Measurements from ENCODE around the gene IFI16.
A peak's percentile ranks its signal among the peaks of the same experiment; 100 is the strongest.

IFI16 gene

DNA sequence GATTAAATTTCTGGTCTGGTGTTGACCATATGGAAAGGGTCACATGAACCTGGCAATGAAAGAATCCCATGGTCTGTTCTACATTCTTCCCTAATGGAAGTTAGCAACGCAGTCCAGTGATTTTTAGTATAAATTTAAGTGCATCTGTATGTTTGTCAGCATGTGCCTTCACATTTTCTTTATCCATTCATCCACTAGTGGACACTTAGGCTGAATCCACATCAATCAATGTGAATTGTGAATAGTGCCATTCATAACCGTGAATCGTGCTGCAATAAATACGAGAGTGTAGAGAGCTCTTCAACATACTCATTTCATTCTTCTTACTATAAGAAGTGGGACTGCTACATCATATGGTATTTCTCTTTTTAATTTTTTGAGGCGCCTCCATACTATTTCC is 12.7 kb upstream of the IFI16 start:
- ChIA-PET POLR2A (no interaction called here), CTCF (interaction anchor here (0.9 to 3.0 kb wide), 5 partner anchors 11 to 794 kb away, joined by 3 to 17 read pairs (median 8); partner anchors contain the start of genes AIM2 and IFI16)
- TF ChIP-seq, protein P1, sequence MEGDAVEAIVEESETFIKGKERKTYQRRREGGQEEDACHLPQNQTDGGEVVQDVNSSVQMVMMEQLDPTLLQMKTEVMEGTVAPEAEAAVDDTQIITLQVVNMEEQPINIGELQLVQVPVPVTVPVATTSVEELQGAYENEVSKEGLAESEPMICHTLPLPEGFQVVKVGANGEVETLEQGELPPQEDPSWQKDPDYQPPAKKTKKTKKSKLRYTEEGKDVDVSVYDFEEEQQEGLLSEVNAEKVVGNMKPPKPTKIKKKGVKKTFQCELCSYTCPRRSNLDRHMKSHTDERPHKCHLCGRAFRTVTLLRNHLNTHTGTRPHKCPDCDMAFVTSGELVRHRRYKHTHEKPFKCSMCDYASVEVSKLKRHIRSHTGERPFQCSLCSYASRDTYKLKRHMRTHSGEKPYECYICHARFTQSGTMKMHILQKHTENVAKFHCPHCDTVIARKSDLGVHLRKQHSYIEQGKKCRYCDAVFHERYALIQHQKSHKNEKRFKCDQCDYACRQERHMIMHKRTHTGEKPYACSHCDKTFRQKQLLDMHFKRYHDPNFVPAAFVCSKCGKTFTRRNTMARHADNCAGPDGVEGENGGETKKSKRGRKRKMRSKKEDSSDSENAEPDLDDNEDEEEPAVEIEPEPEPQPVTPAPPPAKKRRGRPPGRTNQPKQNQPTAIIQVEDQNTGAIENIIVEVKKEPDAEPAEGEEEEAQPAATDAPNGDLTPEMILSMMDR (IDR thresholded peaks at IDR 0.05; ENCODE audit: control extremely low read depth, extremely low read depth, low read depth, missing control alignments): no peak
- DNase-seq (ENCODE audit: extremely low spot score): no peak

DNA sequence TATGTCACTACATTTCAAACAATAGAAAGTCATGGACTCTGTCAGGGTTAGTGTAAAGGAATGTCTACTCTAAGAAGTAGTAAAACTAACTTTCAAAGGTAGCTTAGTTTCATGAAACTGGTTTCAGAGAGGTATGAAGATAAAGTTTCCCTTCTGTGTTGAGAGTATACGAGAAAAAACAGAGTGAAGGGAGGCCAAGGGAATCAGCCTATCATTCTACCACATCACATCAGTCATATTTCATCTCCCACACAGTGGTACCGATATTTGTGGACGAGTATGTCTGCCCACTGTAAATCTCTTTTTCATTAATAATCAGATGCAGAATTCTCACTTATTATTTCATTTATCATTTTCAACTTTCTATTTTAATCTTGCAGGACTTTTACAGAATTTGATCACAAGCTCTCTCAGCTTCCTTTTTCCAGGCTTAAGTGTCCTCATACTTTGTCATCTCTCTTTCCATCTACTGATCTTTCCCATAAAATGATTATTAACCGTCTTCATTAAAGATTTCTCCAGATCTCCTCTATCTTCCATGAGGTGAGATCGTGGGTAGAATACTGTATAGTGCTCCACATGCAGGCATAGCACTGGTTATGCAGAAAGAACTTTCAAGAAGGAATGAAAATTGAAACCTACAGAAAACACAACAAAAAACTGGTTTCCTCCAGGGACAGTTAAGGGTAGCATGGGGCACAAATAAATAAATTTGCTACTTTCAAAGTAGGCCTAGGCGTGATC is 11.5 kb upstream of the IFI16 start:
- DNase-seq (ENCODE audit: extremely low spot score): no peak
- POLR2A ChIA-PET: interaction anchor here (0.5 kb wide), 1 partner anchor 1020 kb away, joined by 3 read pairs; no protein-coding TSS in a partner anchor
- CTCF ChIA-PET: interaction anchor here (0.7 to 3.0 kb wide), 27 partner anchors 9 to 1493 kb away, joined by 3 to 17 read pairs (median 3); partner anchors contain the start of genes AIM2 and IFI16
- TF ChIP-seq, protein P1 (IDR thresholded peaks at IDR 0.05; ENCODE audit: control extremely low read depth, extremely low read depth, low read depth, missing control alignments): no peak

DNA sequence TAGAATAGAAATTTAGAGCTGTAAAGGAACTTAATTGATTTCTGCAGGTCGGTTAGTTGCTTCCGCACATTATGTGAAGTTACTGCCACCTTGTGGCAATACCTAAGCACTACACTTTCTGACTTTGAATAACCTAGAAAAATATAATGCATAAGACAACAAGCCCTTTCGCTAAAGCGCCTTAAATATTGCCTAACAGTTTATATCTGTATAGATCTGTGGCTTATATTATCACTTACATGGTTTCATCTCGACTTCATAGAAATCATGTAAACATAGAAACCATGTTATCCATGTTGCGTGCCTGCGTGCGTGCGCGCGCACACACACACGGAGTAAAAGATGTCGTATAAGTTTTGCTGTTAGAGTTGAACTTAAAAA is 10.9 kb upstream of the IFI16 start:
- TF ChIP-seq, protein P1 (IDR thresholded peaks at IDR 0.05; ENCODE audit: control extremely low read depth, extremely low read depth, low read depth, missing control alignments): peak; percentile 85
- ChIA-PET POLR2A (interaction anchor here (0.5 kb wide), 1 partner anchor 1020 kb away, joined by 3 read pairs; no protein-coding TSS in a partner anchor), CTCF (interaction anchor here (0.9 to 3.0 kb wide), 24 partner anchors 11 to 1494 kb away, joined by 3 to 16 read pairs (median 4); partner anchors contain the start of genes AIM2 and IFI16)
- peak; percentile 56 for DNase-seq (ENCODE audit: extremely low spot score)

DNA sequence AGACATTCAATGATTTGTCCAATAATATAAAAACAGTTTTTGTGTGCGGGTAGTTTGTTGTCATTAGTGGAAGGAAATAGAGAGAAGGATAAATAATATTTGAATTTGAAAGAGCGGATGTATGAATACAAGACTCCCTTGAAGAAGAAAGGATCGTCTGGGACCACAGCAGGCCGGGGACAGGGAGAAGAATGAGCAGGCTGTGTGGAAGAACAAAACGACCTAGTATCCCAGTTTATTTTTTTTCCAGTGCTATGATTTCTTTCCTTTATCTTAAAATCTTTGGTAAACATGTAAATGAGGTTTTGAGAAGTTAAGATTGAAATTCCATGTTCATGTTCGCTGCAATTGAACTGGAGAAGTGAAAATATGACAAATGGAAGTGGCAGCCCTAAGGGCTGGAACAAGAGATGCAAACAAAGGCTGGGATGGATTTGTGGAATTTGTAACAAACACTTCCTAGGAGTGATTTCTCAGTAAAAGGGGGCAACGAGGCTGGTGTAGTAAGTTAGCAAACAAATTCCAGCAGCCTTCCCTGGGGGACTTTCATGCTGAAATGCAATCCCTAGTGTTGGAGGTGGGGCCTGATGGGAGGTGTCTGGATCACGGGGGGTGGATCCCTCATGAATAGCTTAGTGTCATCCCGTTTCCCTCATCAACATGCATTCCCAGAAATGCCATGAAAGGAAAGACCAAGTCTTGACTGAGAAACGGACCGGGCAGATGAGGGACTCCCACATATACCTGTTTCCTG is 10.2 kb upstream of the IFI16 start:
- TF ChIP-seq, protein P1 (IDR thresholded peaks at IDR 0.05; ENCODE audit: control extremely low read depth, extremely low read depth, low read depth, missing control alignments): no peak
- DNase-seq (ENCODE audit: extremely low spot score): no peak
- ChIA-PET CTCF (interaction anchor here (0.8 to 1.5 kb wide), 4 partner anchors 9 to 493 kb away, joined by 3 to 5 read pairs (median 4); partner anchors contain the start of gene IFI16), POLR2A (no interaction called here)

DNA sequence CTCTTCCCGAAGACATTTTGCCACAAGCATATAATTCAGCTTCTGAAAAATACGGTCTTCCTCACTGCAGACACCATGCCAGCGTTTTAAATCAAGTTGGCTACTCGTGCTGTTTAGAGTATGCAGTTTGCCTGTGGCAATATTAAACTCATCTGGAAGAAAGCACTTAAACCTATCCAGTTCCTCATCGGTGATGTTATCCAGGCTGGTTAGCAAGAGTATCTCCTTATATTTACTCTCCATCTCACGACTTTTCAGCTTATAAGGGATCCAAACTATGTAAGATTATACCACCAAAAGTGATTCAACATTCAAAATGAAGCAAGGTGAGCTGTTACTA is 9.7 kb upstream of the IFI16 start:
- DNase-seq (ENCODE audit: extremely low spot score): no peak
- POLR2A ChIA-PET: no interaction called here
- TF ChIP-seq, protein P1 (IDR thresholded peaks at IDR 0.05; ENCODE audit: control extremely low read depth, extremely low read depth, low read depth, missing control alignments): no peak
- CTCF ChIA-PET: interaction anchor here (0.8 to 1.5 kb wide), 4 partner anchors 9 to 493 kb away, joined by 3 to 5 read pairs (median 4); partner anchors contain the start of gene IFI16

DNA sequence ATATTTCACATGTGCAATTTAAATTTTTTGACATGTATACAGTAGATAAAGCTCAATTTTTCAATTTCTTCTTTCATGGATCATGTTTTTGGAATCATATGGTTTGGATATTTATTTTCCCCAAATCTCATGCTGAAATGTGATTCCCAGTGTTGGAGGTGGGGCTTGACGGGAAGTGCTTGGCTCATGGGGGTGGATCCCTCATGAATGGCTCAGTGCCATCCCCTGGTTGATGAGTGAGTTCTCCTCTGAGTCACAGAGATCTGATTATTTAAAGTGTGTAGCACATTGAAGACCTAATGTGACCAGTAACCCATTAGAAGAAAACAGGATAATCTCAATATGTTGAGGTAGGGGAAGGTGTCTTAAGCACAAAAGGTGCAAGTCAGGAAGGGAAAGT is 9.1 kb upstream of the IFI16 start:
- TF ChIP-seq, protein P1 (IDR thresholded peaks at IDR 0.05; ENCODE audit: control extremely low read depth, extremely low read depth, low read depth, missing control alignments): no peak
- ChIA-PET POLR2A (no interaction called here), CTCF (interaction anchor here (0.8 to 1.5 kb wide), 4 partner anchors 8 to 494 kb away, joined by 3 to 5 read pairs (median 4); partner anchors contain the start of gene IFI16)
- DNase-seq (ENCODE audit: extremely low spot score): no peak
